Effector CD8-positive, alpha-beta T cell (primary cell): Measurements from ENCODE around the gene IRGC.

ENCODE experiments used
- DNase-seq: peaks from one replicate; lab custom pipeline; 2025; lab: John Stamatoyannopoulos, UW

Gene IRGC

GRCh38 chr19:43690890-43691289 is 25.0 kb upstream of the IRGC start:
- no peak for DNase-seq

DNA sequence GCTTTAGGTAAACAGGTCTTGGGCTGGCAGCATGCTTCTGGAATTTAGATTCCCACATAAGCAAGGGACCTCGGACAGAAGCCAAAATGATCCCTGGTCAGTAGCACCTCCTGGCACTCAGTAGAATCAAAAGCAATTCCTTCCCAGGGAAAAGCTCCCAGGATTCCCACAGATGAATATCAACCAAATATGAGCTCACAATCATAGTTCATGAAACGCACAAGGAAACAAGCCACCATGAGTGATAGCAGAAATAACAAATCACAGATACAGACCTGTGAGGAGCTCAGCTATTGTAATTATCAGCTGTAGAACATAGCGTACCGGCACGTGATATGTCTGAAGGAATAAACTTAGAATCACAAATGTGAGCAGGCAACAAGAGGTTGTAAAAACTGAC is 24.1 kb upstream of the IRGC start:
- DNase-seq: no peak

DNA sequence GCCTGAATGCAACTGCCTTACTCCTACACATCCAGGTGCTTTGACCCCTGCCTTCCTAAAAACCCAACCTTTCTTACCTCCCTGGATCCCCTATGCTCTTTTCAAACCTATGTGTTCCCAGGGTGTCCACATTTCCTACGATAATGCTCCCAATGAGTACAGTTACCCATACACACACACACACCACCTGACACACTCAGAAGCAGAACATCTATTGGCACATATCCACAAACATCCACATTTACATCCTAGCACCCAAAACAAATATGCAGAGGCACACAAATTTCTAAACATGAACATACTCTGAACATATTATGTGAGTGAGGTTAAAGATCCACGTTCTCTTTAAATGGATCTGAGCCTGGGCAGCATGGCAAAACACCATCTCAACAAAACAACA is 23.5 kb upstream of the IRGC start:
- DNase-seq: no peak

- no peak for DNase-seq
Observed at GRCh38 chr19:43692877-43693276, 23.0 kb upstream of the IRGC start.

GRCh38 chr19:43694553-43694952 is 21.3 kb upstream of the IRGC start:
- DNase-seq: no peak

DNA sequence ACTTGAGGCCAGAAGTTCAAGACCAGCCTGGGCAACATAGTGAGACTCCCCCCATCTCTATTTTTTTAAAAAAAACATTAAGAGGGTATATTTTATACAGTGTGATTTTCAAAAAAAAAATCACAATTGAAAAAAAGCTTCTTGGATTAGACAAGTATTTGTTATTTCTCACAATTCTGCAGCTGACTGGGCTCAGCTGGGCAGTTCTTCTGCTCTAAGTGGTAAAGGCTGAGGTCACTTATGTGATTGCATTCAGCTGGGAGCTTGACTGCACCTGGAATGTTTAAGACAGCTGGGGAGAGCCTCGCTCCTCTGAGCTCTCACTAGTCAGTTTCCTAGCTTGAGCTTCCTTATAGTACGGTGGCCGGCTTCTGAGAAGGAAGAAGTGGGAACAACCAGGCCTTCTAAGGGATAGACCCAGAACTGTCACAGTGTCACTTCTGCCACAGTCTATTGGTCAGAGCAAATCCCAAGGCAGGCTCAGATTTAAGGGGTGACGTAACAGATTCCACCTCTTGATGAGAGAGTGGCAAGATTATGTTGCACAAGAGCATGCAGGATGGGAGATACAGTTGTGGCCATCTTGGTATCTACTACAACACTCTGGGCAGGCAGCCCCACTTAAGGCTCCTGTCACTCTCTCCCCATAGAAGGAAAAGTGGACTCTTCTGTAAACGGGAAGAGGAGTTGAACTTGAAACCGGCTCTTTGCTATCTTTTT is 19.7 kb upstream of the IRGC start:
- DNase-seq: no peak

- DNase-seq: no peak
Observed at GRCh38 chr19:43697295-43697694, 18.6 kb upstream of the IRGC start.

- DNase-seq: no peak
Observed at GRCh38 chr19:43699506-43700394, 16.1 kb upstream of the IRGC start.

- DNase-seq: no peak
Observed at GRCh38 chr19:43700395-43701000, 15.4 kb upstream of the IRGC start.

DNA sequence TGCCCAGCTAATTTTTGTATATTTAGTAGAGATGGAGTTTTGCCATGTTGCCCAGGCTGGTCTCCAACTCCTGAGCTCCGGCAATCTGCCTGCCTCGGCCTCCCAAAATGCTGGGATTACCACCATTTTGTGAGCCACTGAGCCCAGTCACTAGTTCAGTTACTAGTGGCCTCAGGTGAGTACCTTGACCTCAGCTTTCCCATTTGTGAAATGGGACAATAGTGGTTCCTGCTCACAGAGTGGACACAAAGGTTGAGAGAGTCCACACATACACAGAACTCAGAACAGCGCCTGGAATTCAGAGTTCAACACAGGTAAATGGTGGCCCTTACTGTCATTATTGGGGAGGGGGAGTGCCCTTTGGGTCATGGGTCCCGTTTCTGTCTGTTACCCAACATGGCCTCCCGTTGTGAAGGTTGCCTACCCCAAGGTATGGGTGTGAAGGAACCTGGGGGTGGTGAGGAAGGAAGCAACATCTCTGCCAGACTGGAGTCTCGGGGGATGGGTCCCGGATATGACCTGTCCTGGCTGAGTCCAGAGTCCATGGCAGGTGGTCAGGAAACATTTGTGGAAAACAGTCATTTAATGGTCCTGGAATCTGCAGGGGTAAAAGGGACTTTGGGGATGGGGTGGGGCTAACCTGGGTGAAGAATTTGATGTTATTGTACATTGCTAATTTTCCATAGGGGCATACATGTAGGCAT is 11.7 kb upstream of the IRGC start:
- no peak for DNase-seq

GRCh38 chr19:43705729-43706128 is 10.1 kb upstream of the IRGC start:
- no peak for DNase-seq

- DNase-seq: no peak
Observed at GRCh38 chr19:43707158-43707712, 8.6 kb upstream of the IRGC start.

DNA sequence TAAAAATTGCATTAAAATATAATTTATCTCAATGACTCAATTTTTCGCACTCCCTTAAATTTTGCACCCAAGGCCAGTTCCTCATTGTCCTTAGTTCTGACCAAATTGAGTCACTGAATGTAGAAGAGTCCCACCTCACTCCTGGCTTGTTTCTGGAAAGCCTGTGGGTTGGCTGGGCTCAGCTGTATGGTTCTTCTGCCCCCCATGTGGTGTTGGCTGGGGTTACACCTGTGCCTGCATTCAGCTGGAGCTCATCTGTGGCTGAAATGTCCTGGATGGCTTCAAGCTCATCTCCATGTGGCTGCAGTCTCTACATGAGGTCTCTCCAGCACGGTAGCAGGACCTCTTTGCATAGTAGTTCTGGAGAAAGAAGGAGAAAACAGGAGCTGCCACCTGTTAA is 7.2 kb upstream of the IRGC start:
- DNase-seq: no peak

GRCh38 chr19:43711751-43712355 is 4.0 kb upstream of the IRGC start:
- DNase-seq: no peak

DNA sequence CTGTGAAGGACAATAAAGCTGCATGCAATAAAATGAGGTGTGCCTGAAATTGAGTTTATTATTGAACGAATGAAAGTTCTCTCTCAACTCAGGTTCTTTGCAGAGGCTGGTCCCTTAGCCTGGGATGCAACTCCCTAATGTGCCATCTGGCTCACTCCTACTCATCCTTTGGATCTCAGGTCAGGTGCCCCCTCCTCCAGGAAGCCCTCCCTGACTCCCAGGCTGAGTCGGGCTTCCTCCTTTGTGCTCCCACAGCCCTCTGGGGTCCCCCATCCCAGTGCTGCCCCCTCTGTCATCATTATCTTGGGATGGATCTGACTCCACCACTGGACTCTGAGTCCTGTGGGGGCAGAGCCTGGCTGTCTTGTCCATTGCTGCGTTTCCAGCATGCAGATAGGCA is 2.7 kb upstream of the IRGC start:
- DNase-seq: no peak

GRCh38 chr19:43718627-43719377 is 2.9 kb downstream of the IRGC start:
- no peak for DNase-seq

DNA sequence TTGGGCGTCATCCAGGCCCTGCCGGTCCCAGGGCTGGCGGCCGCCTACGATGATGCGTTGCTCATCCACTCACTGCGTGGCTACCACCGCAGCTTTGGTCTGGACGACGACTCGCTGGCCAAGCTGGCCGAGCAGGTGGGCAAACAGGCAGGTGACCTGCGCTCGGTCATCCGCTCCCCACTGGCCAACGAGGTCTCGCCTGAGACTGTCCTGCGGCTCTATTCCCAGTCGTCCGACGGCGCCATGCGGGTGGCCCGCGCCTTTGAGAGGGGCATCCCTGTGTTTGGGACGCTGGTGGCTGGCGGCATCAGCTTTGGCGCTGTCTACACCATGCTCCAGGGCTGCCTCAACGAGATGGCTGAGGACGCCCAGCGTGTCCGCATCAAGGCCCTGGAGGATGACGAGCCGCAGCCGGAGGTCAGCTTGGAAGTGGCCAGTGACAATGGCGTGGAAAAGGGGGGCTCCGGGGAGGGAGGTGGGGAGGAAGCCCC is 3.5 kb downstream of the IRGC start:
- DNase-seq: no peak

GRCh38 chr19:43719918-43720317 is 4.0 kb downstream of the IRGC start:
- no peak for DNase-seq

- no peak for DNase-seq
Observed at GRCh38 chr19:43720936-43721335, 5.1 kb downstream of the IRGC start.

GRCh38 chr19:43721469-43722048 is 5.7 kb downstream of the IRGC start:
- DNase-seq: no peak
